SK-N-SH (cell line): ENCODE data around the gene TOLLIP. TPM values are rescaled to one million over a fixed set of nuclear protein-coding genes. Genes with fewer than 3 reads are reported as not detected.

Source experiments
- CTCF ChIA-PET: fragments of 300-600, 350-600 bp; formaldehyde crosslinking; extraction: SDS; loops from one replicate; lab custom pipeline; 2021; lab: Yijun Ruan, JAX
- POLR2A ChIA-PET: fragments of 350-600 bp; sonication (Branson Sonifier 250); formaldehyde crosslinking; extraction: SDS; loops from one replicate; lab custom pipeline; 2020; ENCODE audit warnings: antibody characterized with exemption, inconsistent platforms; lab: Yijun Ruan, JAX
- DNase-seq: peaks from one replicate; pipeline ENCODE4 v3.0.0; 2012
- H2AFZ ChIP-seq: fragments of 200-600 bp; sonication (generic); 2 replicates; pipeline ENCODE4 v1.8.1; 2016; ENCODE audit warnings: antibody characterized with exemption, mild to moderate bottlenecking, low read depth
- H3F3A ChIP-seq: fragments of 200-600 bp; sonication (generic); replicated peaks from 2 replicates; pipeline ENCODE3; 2016; ENCODE audit warnings: antibody characterized with exemption, mild to moderate bottlenecking; ENCODE audit not compliant: insufficient read depth
- H3K27ac ChIP-seq, 2 experiments: fragments of 200-500 bp in 1 of 2; fragments of 200-600 bp in 1 of 2; sonication (Bioruptor generic) in 1 of 2; sonication (generic), shearing (Covaris generic) in 1 of 2; 2 replicates each; pipeline versions ENCODE4 v1.5.1 to v1.6.1; 2014 to 2016; ENCODE audit warnings: low read depth in 2 of 2, inconsistent platforms in 1 of 2, low read length in 1 of 2, mild to moderate bottlenecking in 1 of 2, mixed read lengths in 1 of 2
- H3K27me3 ChIP-seq: fragments of 200-600 bp; sonication (generic), shearing (Covaris generic); 2 replicates; pipeline ENCODE4 v1.6.1; 2016; ENCODE audit warnings: mixed run types; ENCODE audit not compliant: insufficient read depth
- H3K36me3 ChIP-seq, 2 experiments: fragments of 200-500 bp in 1 of 2; fragments of 200-600 bp in 1 of 2; sonication (Bioruptor generic) in 1 of 2; sonication (generic) in 1 of 2; replicated peaks in 1 of 2; 2 replicates each; pipeline versions ENCODE3 to v1.5.1; 2014 to 2016; ENCODE audit warnings: low read length in 1 of 2, mild to moderate bottlenecking in 1 of 2; ENCODE audit not compliant: insufficient read depth in 2 of 2, control insufficient read depth in 1 of 2
- H3K4me1 ChIP-seq, 2 experiments: fragments of 200-500 bp in 1 of 2; fragments of 200-600 bp in 1 of 2; sonication (Bioruptor generic) in 1 of 2; sonication (generic), shearing (Covaris generic) in 1 of 2; 2 replicates each; pipeline versions ENCODE4 v1.5.1 to v1.6.1; 2014 to 2016; ENCODE audit warnings: low read depth in 1 of 2, low read length in 1 of 2, mixed run types in 1 of 2; ENCODE audit not compliant: insufficient read depth in 2 of 2, control insufficient read depth in 1 of 2
- H3K4me2 ChIP-seq: fragments of 200-600 bp; sonication (generic), shearing (Covaris generic); 2 replicates; pipeline ENCODE4 v1.6.1; 2017; ENCODE audit warnings: mixed run types
- H3K4me3 ChIP-seq, 2 experiments: fragments of 200-500 bp in 1 of 2; fragments of 200-600 bp in 1 of 2; sonication (Bioruptor generic) in 1 of 2; sonication (generic), shearing (Covaris generic) in 1 of 2; 2 replicates each; pipeline versions ENCODE4 v1.5.1 to v1.8.1; 2014 to 2016; ENCODE audit warnings: low read depth in 2 of 2, inconsistent platforms in 1 of 2, low read length in 1 of 2, mild to moderate bottlenecking in 1 of 2, mixed read lengths in 1 of 2, moderate library complexity in 1 of 2
- H3K79me2 ChIP-seq: fragments of 200-600 bp; sonication (generic); 2 replicates; pipeline ENCODE4 v1.8.1; 2017; ENCODE audit warnings: mild to moderate bottlenecking; ENCODE audit not compliant: insufficient read depth
- H3K9ac ChIP-seq: fragments of 200-600 bp; sonication (generic); 2 replicates; pipeline ENCODE4 v1.6.1; 2017; ENCODE audit warnings: mixed run types
- H3K9me2 ChIP-seq: fragments of 200-600 bp; sonication (generic); 2 replicates; pipeline ENCODE4 v1.6.1; 2017; ENCODE audit warnings: mixed run types
- H3K9me3 ChIP-seq: fragments of 200-600 bp; sonication (generic); 2 replicates; pipeline ENCODE4 v1.6.1; 2017; ENCODE audit warnings: mixed run types, mild to moderate bottlenecking, moderate library complexity
- H4K20me1 ChIP-seq: fragments of 200-600 bp; sonication (generic); 2 replicates; pipeline ENCODE4 v1.6.1; 2017; ENCODE audit warnings: mild to moderate bottlenecking, mixed run types; ENCODE audit not compliant: insufficient read depth
- CHD2 ChIP-seq: fragments of 150-350 bp; IDR thresholded peaks from 2 replicates; pipeline ENCODE4 v1.6.1; 2018; ENCODE audit warnings: low read length; ENCODE audit not compliant: partially characterized antibody
- ELF1 ChIP-seq: IDR thresholded peaks from 2 replicates; pipeline ENCODE4 v1.4.0; 2012
- EZH2phosphoT487 ChIP-seq: fragments of 200-600 bp; sonication (generic); IDR thresholded peaks from 2 replicates; pipeline ENCODE4 v1.6.1; 2017; ENCODE audit warnings: low read depth, mixed run types, mild to moderate bottlenecking, antibody characterized with exemption, moderate library complexity, borderline replicate concordance
- FOXM1 ChIP-seq: IDR thresholded peaks from 2 replicates; pipeline ENCODE4 v1.4.0; 2012; ENCODE audit warnings: low read depth, mild to moderate bottlenecking
- JUND ChIP-seq: IDR thresholded peaks from 2 replicates; pipeline ENCODE4 v1.4.0; 2012
- MAX ChIP-seq: IDR thresholded peaks from 2 replicates; pipeline ENCODE4 v1.4.0; 2012; ENCODE audit warnings: low read depth
- REST ChIP-seq: IDR thresholded peaks from 2 replicates; pipeline ENCODE4 v1.6.1; 2012; ENCODE audit warnings: mild to moderate bottlenecking, low read depth, low read length, moderate library complexity
- RXRA ChIP-seq: IDR thresholded peaks from 2 replicates; pipeline ENCODE4 v1.4.0; 2012; ENCODE audit warnings: low read depth, mild to moderate bottlenecking, borderline replicate concordance
- SMC3 ChIP-seq: IDR thresholded peaks from 2 replicates; pipeline ENCODE4 v1.6.1; 2012; ENCODE audit warnings: low read depth, low read length, improper control_type of control experiment
- TEAD4 ChIP-seq: IDR thresholded peaks from 2 replicates; pipeline ENCODE4 v1.4.0; 2012; ENCODE audit warnings: mild to moderate bottlenecking, borderline replicate concordance; ENCODE audit not compliant: insufficient read depth
- YY1 ChIP-seq: IDR thresholded peaks from 2 replicates; pipeline ENCODE4 v1.4.0; 2012; ENCODE audit warnings: low read depth, mild to moderate bottlenecking
- WGBS: methylation state at CpG from one replicate; pipeline ENCODE4 v1.1.6; 2017; ENCODE audit warnings: low lambda C conversion rate; 5-methylcytosine and 5-hydroxymethylcytosine counted together
- polyA plus RNA-seq, 3 experiments: library from polyadenylated mRNA; depleted of rRNA; stranded (reverse); fragments of >200 nt; gene quantifications; 2 replicates each; pipeline ENCODE4 v1.2.3, GENCODE V29; 2012
- TF ChIP-seq, protein P1 (sequence below): IDR thresholded peaks from 2 replicates; pipeline ENCODE4; 2012
- TF ChIP-seq, protein P2 (sequence below): fragments of 200-600 bp; sonication (generic); IDR thresholded peaks from 2 replicates; pipeline ENCODE4 v1.6.1; 2017; ENCODE audit warnings: antibody characterized with exemption, mild to moderate bottlenecking, moderate library complexity
- TF ChIP-seq, protein P3 (sequence below): fragments of 150-350 bp; IDR thresholded peaks from 2 replicates; pipeline ENCODE4 v1.6.1; 2016; ENCODE audit warnings: mild to moderate bottlenecking, low read depth, low read length

The TOLLIP gene
- polyA plus RNA-seq, 1 of the 3 experiments (the other 2 are of a cell fraction) = 55.4 TPM

DNA sequence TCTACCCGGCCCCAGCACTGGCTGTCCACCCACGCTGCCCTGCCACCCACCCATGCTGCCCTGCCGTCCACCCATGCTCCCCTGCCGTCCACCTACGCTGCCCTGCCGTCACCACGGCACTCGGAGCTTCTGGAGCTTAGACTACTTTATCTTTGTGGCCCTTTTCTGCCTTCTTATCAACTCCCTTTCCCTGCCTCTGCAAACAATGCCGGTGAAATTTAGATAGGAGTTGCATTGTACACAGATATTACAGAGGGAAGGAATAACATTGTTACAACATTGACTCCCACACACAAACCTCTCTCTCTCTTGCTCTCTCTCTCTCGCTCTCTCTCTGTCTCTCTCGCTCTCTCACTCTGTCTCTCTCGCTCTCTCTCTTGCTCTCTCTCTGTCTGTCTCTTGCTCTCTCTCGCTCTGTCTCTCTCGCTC, 46.6 kb upstream of the TOLLIP start:
- H3K4me3 ChIP-seq = no peak overlapping the region
- H3K4me2 ChIP-seq = no peak overlapping the region
- H3F3A ChIP-seq = no peaks in the 10 kb centered on the region
- H3K9me3 ChIP-seq = no peaks in the 10 kb centered on the region
- POLR2A ChIA-PET = no interaction called here
- H3K4me1 ChIP-seq = no peaks in the 10 kb centered on the region; a peak in 1 of 4 replicates
- H3K9ac ChIP-seq = no peak overlapping the region
- TF ChIP-seq ELF1 (no peak), EZH2phosphoT487 (no peak), REST (no peak)
- TF ChIP-seq, protein P1, sequence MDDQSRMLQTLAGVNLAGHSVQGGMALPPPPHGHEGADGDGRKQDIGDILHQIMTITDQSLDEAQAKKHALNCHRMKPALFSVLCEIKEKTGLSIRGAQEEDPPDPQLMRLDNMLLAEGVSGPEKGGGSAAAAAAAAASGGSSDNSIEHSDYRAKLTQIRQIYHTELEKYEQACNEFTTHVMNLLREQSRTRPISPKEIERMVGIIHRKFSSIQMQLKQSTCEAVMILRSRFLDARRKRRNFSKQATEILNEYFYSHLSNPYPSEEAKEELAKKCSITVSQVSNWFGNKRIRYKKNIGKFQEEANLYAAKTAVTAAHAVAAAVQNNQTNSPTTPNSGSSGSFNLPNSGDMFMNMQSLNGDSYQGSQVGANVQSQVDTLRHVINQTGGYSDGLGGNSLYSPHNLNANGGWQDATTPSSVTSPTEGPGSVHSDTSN = no peak
- TF ChIP-seq, protein P2, sequence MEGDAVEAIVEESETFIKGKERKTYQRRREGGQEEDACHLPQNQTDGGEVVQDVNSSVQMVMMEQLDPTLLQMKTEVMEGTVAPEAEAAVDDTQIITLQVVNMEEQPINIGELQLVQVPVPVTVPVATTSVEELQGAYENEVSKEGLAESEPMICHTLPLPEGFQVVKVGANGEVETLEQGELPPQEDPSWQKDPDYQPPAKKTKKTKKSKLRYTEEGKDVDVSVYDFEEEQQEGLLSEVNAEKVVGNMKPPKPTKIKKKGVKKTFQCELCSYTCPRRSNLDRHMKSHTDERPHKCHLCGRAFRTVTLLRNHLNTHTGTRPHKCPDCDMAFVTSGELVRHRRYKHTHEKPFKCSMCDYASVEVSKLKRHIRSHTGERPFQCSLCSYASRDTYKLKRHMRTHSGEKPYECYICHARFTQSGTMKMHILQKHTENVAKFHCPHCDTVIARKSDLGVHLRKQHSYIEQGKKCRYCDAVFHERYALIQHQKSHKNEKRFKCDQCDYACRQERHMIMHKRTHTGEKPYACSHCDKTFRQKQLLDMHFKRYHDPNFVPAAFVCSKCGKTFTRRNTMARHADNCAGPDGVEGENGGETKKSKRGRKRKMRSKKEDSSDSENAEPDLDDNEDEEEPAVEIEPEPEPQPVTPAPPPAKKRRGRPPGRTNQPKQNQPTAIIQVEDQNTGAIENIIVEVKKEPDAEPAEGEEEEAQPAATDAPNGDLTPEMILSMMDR = no peak
- TF ChIP-seq, all 33 proteins: peak for 0
- no peaks in the 10 kb centered on the region for H4K20me1 ChIP-seq
- H3K36me3 ChIP-seq = no peaks in the 10 kb centered on the region
- CTCF ChIA-PET = no interaction called here
- H3K27me3 ChIP-seq = no peaks in the 10 kb centered on the region
- no peak overlapping the region for H2AFZ ChIP-seq
- no peaks in the 10 kb centered on the region for H3K9me2 ChIP-seq
- no peaks in the 10 kb centered on the region for H3K79me2 ChIP-seq
- WGBS = 47% methylated on average over 13 of the region's 14 CpGs
- DNase-seq = peak; percentile 14
- no peak overlapping the region for H3K27ac ChIP-seq

DNA sequence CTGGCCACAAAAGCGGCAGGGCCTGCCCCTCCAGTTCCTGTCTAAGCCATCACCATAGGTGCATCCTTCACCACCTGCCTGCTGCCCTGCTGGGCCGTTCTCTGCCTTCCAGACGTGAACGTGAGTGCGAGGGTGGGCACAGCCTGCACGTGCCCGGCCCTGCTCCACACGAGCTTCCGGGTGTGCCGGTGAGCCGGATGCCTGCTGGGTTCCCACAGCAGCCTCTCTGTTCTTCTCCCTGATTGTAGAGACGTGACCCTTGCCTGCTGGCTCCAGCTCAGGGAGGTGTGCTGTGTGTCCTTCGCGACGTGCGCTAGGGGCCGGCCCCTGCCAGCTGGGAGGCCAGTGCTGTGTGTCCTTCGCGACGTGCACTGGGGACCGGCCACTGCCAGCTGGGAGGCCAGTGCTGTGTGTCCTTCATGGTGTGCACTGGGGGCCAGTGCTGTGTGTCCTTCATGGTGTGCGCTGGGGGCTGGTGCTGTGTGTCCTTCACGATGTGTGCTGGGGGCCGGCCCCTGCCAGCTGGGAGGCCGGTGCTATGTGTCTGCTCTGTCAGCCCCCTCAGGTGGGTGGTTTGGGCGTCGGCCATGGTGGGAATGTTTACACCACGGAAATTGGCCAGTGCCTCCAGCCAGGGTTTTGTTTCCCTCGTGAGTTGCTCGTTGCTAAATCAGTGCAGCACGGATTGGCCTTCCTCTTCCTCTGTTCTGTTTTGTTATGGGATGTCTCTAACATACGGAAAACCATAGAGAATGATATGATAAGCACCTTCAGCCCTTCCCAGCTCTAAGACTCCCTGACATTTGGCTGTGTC, 44.9 kb upstream of the TOLLIP start:
- H3K79me2 ChIP-seq = no peaks in the 10 kb centered on the region
- TF ChIP-seq CHD2 = no peak
- no peak for TF ChIP-seq RXRA
- TF ChIP-seq SMC3 = no peak
- TF ChIP-seq JUND = no peak
- no peak for TF ChIP-seq EZH2phosphoT487
- no peak for TF ChIP-seq MAX
- TF ChIP-seq, protein P3, sequence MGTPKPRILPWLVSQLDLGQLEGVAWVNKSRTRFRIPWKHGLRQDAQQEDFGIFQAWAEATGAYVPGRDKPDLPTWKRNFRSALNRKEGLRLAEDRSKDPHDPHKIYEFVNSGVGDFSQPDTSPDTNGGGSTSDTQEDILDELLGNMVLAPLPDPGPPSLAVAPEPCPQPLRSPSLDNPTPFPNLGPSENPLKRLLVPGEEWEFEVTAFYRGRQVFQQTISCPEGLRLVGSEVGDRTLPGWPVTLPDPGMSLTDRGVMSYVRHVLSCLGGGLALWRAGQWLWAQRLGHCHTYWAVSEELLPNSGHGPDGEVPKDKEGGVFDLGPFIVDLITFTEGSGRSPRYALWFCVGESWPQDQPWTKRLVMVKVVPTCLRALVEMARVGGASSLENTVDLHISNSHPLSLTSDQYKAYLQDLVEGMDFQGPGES = no peak
- TF ChIP-seq ELF1 = no peak
- TF ChIP-seq TEAD4 = no peak
- TF ChIP-seq, protein P2 = no peak
- no peak for TF ChIP-seq FOXM1
- TF ChIP-seq YY1 = no peak
- no peaks in the 10 kb centered on the region for H4K20me1 ChIP-seq
- H3K9ac ChIP-seq = no peak overlapping the region
- H3K27me3 ChIP-seq = no peaks in the 10 kb centered on the region
- H3K9me3 ChIP-seq = no peaks in the 10 kb centered on the region
- H3K9me2 ChIP-seq = no peaks in the 10 kb centered on the region
- H3K4me1 ChIP-seq = no peaks in the 10 kb centered on the region; a peak in 1 of 4 replicates
- WGBS = 73% methylated on average over 20 of the region's 32 CpGs
- no peak overlapping the region for H2AFZ ChIP-seq
- CTCF ChIA-PET = no interaction called here
- H3K27ac ChIP-seq = no peak overlapping the region
- peak; percentile 19 for DNase-seq
- no peak overlapping the region for H3K4me3 ChIP-seq
- H3F3A ChIP-seq = no peaks in the 10 kb centered on the region
- H3K36me3 ChIP-seq = no peaks in the 10 kb centered on the region
- POLR2A ChIA-PET = no interaction called here
- H3K4me2 ChIP-seq = no peak overlapping the region
